ENCODE measurements around the gene CELSR2.

The CELSR2 gene

GRCh38 chr1:109307274-109308021, 58.1 kb downstream of the CELSR2 start:
- DNase-seq (ENCODE audit: low read depth): no peak

- DNase-seq (ENCODE audit: low read depth): no peak
These were observed 60.0 kb downstream of the CELSR2 start for GRCh38 chr1:109309347-109309746.

- no peak for DNase-seq (ENCODE audit: low read depth)
These were observed 62.9 kb downstream of the CELSR2 start for GRCh38 chr1:109312246-109312645.

GRCh38 chr1:109312978-109313775, 63.8 kb downstream of the CELSR2 start:
- no peak for DNase-seq (ENCODE audit: low read depth)

- no peak for DNase-seq (ENCODE audit: low read depth)
These were observed 65.5 kb downstream of the CELSR2 start for GRCh38 chr1:109314795-109315194.

GRCh38 chr1:109315288-109315687, 65.9 kb downstream of the CELSR2 start:
- DNase-seq (ENCODE audit: low read depth): no peak

- no peak for DNase-seq (ENCODE audit: low read depth)
These were observed 67.2 kb downstream of the CELSR2 start for GRCh38 chr1:109316506-109316905.

GRCh38 chr1:109319114-109319513, 69.8 kb downstream of the CELSR2 start:
- DNase-seq (ENCODE audit: low read depth): no peak

- DNase-seq (ENCODE audit: low read depth): no peak
These were observed 73.6 kb downstream of the CELSR2 start for GRCh38 chr1:109322974-109323373.

Data from HS-5 (cell line).